ENCODE data around the gene KMT5C.

KMT5C gene

DNA sequence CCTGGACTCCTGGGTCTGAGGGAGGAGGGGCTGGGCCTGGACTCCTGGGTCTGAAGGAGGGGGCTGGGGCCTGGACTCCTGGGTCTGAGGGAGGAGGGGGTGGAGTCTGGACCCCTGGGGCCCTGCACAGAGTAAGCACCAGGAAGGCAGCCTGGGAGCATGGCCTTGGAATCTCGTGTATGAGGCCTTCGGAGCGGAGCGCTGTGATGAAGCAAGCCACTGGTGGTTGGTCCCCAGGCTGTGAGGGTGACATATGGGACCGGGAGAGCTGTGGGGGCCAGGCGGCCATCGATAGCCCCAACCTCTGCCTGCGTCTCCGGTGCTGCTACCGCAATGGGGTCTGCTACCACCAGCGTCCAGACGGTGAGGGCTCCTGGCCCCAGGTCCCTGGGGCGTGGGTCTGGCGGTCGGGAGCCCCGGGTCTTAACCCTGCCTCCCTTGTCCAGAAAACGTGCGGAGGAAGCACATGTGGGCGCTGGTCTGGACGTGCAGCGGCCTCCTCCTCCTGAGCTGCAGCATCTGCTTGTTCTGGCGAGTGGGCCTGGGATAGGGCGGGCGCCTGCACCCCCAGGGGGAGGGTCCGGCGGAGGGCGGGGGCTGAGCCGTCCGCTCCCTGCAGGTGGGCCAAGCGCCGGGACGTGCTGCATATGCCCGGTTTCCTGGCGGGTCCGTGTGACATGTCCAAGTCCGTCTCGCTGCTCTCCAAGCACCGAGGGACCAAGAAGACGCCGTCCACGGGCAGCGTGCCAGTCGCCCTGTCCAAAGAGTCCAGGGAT lies 37.9 kb downstream of the KMT5C start:
- TF ChIP-seq EZH2phosphoT487 (IDR thresholded peaks at IDR 0.05; ENCODE audit: low read depth): no peak
- TF ChIP-seq, protein P1, sequence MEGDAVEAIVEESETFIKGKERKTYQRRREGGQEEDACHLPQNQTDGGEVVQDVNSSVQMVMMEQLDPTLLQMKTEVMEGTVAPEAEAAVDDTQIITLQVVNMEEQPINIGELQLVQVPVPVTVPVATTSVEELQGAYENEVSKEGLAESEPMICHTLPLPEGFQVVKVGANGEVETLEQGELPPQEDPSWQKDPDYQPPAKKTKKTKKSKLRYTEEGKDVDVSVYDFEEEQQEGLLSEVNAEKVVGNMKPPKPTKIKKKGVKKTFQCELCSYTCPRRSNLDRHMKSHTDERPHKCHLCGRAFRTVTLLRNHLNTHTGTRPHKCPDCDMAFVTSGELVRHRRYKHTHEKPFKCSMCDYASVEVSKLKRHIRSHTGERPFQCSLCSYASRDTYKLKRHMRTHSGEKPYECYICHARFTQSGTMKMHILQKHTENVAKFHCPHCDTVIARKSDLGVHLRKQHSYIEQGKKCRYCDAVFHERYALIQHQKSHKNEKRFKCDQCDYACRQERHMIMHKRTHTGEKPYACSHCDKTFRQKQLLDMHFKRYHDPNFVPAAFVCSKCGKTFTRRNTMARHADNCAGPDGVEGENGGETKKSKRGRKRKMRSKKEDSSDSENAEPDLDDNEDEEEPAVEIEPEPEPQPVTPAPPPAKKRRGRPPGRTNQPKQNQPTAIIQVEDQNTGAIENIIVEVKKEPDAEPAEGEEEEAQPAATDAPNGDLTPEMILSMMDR (IDR thresholded peaks at IDR 0.05; ENCODE audit: low read depth, low read length): no peak
- H3K27me3 ChIP-seq (ENCODE audit: low read depth, low read length): peaks cover 9% of the 10 kb centered on the region
- H3K36me3 ChIP-seq (replicated peaks; ENCODE audit: low read depth, low read length): peaks cover 7% of the 10 kb centered on the region
- H3K9me3 ChIP-seq (ENCODE audit: insufficient read depth, low read length): no peaks in the 10 kb centered on the region
- no peak overlapping the region for H3K4me3 ChIP-seq (ENCODE audit: low read length)
- no peak overlapping the region for H3K27ac ChIP-seq (ENCODE audit: low read length)
- H4K20me1 ChIP-seq (ENCODE audit: insufficient read depth, low read length): no peaks in the 10 kb centered on the region
- peaks cover 12% of the 10 kb centered on the region for H3K79me2 ChIP-seq (ENCODE audit: low read length)
- no peak overlapping the region for H3K4me2 ChIP-seq (ENCODE audit: low read length)
- no peak overlapping the region for H2AFZ ChIP-seq (ENCODE audit: low read depth, low read length)
- H3K9ac ChIP-seq (ENCODE audit: low read length): no peak overlapping the region
- H3K4me1 ChIP-seq (ENCODE audit: low read length): peaks cover 16% of the 10 kb centered on the region

DNA sequence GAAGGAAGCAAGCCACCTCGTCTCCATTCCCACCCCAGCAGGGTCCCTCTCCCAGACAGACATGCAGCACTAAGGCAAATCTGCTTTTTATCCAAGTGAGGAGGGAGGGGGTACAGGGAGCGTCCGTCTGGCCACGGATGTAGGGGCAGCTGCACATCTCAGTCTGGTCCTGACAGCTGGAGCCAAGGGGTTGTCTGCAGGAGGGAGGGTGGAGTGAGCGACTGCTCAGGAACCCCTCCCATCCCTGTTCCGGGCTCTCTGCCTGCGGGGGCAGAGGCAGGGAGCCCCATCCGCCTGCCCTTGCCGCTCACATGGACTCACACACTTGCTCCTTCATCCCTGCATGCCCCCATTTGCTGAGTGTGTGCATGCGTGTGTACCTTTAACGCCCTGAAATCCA lies 39.5 kb downstream of the KMT5C start:
- no peaks in the 10 kb centered on the region for H3K9me3 ChIP-seq (ENCODE audit: insufficient read depth, low read length)
- no peak overlapping the region for H2AFZ ChIP-seq (ENCODE audit: low read depth, low read length)
- peaks cover 23% of the 10 kb centered on the region for H3K79me2 ChIP-seq (ENCODE audit: low read length)
- no peak overlapping the region for H3K27ac ChIP-seq (ENCODE audit: low read length)
- no peak overlapping the region for H3K4me3 ChIP-seq (ENCODE audit: low read length)
- H3K4me1 ChIP-seq (ENCODE audit: low read length): peaks cover 18% of the 10 kb centered on the region
- H3K36me3 ChIP-seq (replicated peaks; ENCODE audit: low read depth, low read length): peaks cover 11% of the 10 kb centered on the region
- 0 out of 2 replicates have a peak, but pooled peaks cover under 1% of the 10 kb centered on the region for H3K27me3 ChIP-seq (ENCODE audit: low read depth, low read length)
- no peaks in the 10 kb centered on the region for H4K20me1 ChIP-seq (ENCODE audit: insufficient read depth, low read length)
- no peak overlapping the region for H3K4me2 ChIP-seq (ENCODE audit: low read length)
- H3K9ac ChIP-seq (ENCODE audit: low read length): no peak overlapping the region
- no peak for TF ChIP-seq EZH2phosphoT487 (IDR thresholded peaks at IDR 0.05; ENCODE audit: low read depth)
- TF ChIP-seq, protein P1 (IDR thresholded peaks at IDR 0.05; ENCODE audit: low read depth, low read length): no peak

DNA sequence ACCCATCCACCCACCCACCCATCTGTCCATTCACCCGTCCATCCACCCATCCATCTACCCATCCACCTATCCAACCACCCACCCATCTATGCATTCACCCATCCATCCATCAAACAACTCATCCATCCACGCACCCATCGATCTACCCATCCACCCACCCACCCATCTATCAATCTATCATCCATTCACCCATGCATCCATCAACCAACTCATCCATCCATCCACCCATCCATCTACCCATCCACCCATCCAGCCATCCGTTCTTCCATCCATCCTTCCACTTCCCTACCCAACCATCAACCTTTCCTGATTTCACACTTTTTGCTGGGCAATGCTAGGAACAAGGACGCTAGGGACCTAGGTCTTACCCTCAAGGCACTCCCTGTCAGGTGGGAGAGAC lies 42.3 kb downstream of the KMT5C start:
- H3K27me3 ChIP-seq (ENCODE audit: low read depth, low read length): no peaks in the 10 kb centered on the region
- H3K4me2 ChIP-seq (ENCODE audit: low read length): peak overlapping the region; percentile 95; the same call in 1 of the 2 replicates
- no peak overlapping the region for H3K27ac ChIP-seq (ENCODE audit: low read length)
- no peak for TF ChIP-seq EZH2phosphoT487 (IDR thresholded peaks at IDR 0.05; ENCODE audit: low read depth)
- TF ChIP-seq, protein P1 (IDR thresholded peaks at IDR 0.05; ENCODE audit: low read depth, low read length): no peak
- peaks cover 23% of the 10 kb centered on the region for H3K36me3 ChIP-seq (replicated peaks; ENCODE audit: low read depth, low read length)
- H3K4me3 ChIP-seq (ENCODE audit: low read length): no peak overlapping the region
- H3K9ac ChIP-seq (ENCODE audit: low read length): no peak overlapping the region
- H2AFZ ChIP-seq (ENCODE audit: low read depth, low read length): no peak overlapping the region
- H3K4me1 ChIP-seq (ENCODE audit: low read length): peaks cover 23% of the 10 kb centered on the region
- peaks cover 10% of the 10 kb centered on the region for H4K20me1 ChIP-seq (ENCODE audit: insufficient read depth, low read length)
- peaks cover 45% of the 10 kb centered on the region for H3K79me2 ChIP-seq (ENCODE audit: low read length)
- H3K9me3 ChIP-seq (ENCODE audit: insufficient read depth, low read length): no peaks in the 10 kb centered on the region

DNA sequence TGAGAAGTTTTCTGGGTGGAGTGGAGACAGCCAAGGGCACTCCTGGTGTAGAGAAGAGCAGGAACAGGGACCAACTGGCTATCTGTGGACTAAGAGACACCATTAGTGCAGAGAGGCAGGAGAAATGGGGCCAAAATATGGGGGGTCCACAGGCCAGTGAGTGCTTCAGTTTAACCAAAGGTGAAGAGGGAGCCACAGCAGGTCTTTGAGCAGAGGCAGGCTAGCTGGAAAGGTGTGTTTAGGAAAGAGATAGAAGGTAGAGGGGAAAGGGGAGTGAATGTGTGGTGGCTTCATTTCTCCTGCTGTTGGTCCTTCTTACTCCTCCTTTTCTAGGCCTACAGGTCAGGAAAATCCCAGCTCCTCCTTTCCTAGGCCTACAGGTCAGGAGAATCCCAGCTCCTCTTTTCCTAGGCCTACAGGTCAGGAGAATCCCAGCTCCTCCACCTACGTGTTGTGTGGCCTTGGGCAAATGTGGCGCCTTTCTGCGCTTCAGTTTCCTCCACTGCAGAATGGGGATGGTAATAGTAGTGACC lies 42.9 kb downstream of the KMT5C start:
- H2AFZ ChIP-seq (ENCODE audit: low read depth, low read length): no peak overlapping the region

More for the DNA sequence above, 42.9 kb downstream of the KMT5C start:
- Histone ChIP-seq H3K27me3 (ENCODE audit: low read depth, low read length) (no peaks in the 10 kb centered on the region), H3K4me2 (ENCODE audit: low read length) (peak overlapping the region; percentile 95), H3K9ac (ENCODE audit: low read length) (peak overlapping the region; percentile 82; the same call in 1 of the 2 replicates), H3K4me3 (ENCODE audit: low read length) (peak overlapping the region; percentile 82), H3K36me3 (replicated peaks; ENCODE audit: low read depth, low read length) (peaks cover 28% of the 10 kb centered on the region), H3K27ac (ENCODE audit: low read length) (no peak overlapping the region), H4K20me1 (ENCODE audit: insufficient read depth, low read length) (peaks cover 16% of the 10 kb centered on the region), H3K4me1 (ENCODE audit: low read length) (peaks cover 28% of the 10 kb centered on the region), H3K79me2 (ENCODE audit: low read length) (peaks cover 50% of the 10 kb centered on the region), H3K9me3 (ENCODE audit: insufficient read depth, low read length) (no peaks in the 10 kb centered on the region)
- TF ChIP-seq EZH2phosphoT487 (IDR thresholded peaks at IDR 0.05; ENCODE audit: low read depth): no peak
- TF ChIP-seq, protein P1 (IDR thresholded peaks at IDR 0.05; ENCODE audit: low read depth, low read length): no peak

Data from OCI-LY3 (cell line).